ENCODE measurements around the gene DAZAP2. TPM values are rescaled to one million over a fixed set of nuclear protein-coding genes. Genes with fewer than 3 reads are reported as not detected.
"Not testable (repeated sequence)": the region's sequence is repeated elsewhere in the genome, so short reads cannot be mapped to it uniquely, and the experiment has no call there.

DAZAP2 gene
- total RNA-seq, 4 donors from 2014 or later, result 172 to 424 (median 256) TPM

DNA sequence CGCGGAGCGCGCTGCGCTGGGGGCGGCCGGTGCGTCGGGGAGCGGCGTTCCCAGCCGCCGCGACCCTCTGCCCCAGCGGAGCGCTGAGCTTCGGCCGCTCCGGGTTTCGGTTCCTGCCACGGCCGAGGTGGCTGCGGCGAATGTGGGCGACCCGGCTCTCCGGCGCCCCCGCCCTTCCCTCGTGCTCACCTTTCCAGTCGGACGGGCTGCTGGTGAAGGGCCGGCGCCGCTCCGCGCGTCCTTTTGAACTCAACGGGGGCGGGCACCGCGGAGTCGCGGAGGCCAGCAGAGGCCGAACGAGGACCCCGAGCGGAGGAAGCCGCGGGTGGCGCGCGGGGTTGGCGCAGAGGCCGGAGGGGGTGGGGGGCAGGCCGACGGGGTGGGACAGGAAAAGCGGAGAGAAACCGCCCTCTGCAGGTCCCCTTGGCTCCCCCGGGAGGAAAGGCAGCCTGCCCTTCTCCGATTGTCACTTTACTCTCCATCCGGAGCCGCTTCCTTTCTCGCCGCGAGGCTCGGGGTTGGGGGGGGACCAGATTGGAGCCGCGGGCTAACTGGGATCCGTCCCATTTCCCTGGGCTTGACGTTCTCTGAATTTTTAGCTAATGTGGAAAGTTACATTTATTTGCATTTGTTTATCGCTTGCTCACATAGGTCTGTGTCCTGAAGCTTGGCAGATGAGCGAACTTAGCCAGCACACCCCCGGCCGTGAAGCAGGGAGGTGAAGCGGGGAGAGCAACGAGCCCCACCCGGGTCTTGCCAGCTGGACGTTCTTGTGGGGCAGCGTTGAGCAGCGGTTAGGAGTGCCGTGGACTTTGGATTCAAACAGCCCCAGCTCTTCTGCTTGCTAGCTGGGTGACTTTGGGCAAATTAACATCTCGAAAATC is 31.7 kb downstream of the DAZAP2 start, which contains the start of gene SMAGP:
Gene SMAGP, minus strand, starts transcription at position 349 of the 884 bp plus-strand sequence. CDS start 1,137 bp downstream, outside the sequence.
- intact Hi-C loops (cut with DNase I; ENCODE audit: low total_unique reads), result no loop called here
- DNase-seq (ENCODE audit: low spot score in 2 of 2), result peak; percentile 42 to 92
- TF ChIP-seq, protein P1, sequence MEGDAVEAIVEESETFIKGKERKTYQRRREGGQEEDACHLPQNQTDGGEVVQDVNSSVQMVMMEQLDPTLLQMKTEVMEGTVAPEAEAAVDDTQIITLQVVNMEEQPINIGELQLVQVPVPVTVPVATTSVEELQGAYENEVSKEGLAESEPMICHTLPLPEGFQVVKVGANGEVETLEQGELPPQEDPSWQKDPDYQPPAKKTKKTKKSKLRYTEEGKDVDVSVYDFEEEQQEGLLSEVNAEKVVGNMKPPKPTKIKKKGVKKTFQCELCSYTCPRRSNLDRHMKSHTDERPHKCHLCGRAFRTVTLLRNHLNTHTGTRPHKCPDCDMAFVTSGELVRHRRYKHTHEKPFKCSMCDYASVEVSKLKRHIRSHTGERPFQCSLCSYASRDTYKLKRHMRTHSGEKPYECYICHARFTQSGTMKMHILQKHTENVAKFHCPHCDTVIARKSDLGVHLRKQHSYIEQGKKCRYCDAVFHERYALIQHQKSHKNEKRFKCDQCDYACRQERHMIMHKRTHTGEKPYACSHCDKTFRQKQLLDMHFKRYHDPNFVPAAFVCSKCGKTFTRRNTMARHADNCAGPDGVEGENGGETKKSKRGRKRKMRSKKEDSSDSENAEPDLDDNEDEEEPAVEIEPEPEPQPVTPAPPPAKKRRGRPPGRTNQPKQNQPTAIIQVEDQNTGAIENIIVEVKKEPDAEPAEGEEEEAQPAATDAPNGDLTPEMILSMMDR (IDR thresholded peaks at IDR 0.05), result no peak
- TF ChIP-seq POLR2A (IDR thresholded peaks at IDR 0.05), result no peak
- 1% methylated on average over 39 to 42 of the region's 83 CpGs for WGBS, 2 donors
- peak within 1 kb of the TSS; percentile 80 for H3K4me3 ChIP-seq (ENCODE audit: low read depth, poor library complexity, severe bottlenecking)

DNA sequence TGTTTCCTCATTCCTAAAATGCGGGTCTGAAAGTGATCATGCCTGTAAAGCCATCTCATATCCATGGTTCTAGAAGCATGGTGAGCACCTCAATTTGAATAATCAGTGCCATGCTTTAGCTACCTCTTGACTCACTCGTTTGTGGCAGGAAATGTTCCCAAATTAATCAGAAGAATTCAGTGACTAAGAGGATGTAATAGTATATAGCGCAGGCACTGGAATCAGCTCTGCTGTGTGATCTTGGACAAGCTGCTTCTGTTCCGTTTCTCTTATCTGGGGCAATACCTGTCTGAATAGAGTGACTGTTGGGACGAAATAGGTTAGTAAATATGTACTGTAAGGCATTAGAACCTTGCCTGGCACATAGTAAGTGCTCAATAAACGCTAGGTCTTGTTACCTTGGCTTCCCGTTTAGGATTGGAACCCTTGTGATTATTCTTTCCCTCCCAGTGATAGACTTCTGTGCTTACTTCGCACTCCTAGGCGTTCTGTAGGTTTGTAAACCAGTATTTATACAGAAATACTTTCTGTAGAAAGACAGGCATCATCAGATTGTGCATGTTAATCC is 32.4 kb downstream of the DAZAP2 start:
- WGBS, 2 donors, result 46 to 52% methylated on average over 9 of the region's 9 CpGs
- H3K4me3 ChIP-seq (ENCODE audit: low read depth, poor library complexity, severe bottlenecking), result no peak overlapping the region
- intact Hi-C loops (cut with DNase I; ENCODE audit: low total_unique reads), result no loop called here
- TF ChIP-seq, protein P1 (IDR thresholded peaks at IDR 0.05), result no peak
- no peak for DNase-seq (ENCODE audit: low spot score in 2 of 2)

DNA sequence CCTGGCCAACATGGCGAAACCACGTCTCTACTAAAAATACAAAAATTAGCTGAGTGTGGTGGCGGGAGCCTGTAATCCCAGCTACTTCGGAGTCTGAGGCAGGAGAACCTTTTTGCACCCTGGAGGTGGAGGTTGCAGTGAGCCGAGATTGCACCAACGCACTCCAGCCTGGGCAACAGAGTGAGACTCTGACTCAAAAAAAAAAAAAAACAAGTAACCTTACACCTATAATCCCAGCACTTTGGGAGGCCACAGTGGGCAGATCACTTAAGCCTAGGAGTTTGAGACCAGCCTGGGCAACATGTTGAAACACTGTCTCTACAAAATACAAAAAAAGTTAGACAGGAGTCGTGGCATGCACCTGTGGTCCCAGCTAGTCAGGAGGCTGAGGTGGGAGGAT is 34.2 kb downstream of the DAZAP2 start:
- DNase-seq (ENCODE audit: low spot score in 2 of 2); intact Hi-C loops (cut with DNase I; ENCODE audit: low total_unique reads); H3K4me3 ChIP-seq (ENCODE audit: low read depth, poor library complexity, severe bottlenecking): not testable (repeated sequence)
- 96 to 97% methylated on average over 7 of the region's 7 CpGs for WGBS, 2 donors

DNA sequence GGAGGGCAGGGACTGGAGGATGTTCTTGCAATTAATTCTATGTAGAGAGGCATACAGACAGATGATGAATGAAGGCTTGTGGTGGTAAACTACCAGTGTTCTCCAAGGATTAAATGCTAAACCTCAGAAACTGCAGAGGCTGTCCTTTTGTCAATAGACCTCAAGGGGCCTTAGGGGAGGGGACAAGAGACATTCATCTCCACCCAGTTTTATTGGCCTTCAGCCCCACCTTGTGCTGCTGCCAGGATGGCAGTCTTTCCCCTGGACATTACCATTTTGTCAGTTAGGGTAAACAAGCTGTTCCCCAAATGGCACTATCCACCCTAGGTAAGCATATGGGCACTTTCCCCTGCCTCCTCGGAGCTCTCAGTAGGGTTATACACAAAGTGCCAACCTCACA is 36.5 kb downstream of the DAZAP2 start:
- intact Hi-C loops (cut with DNase I; ENCODE audit: low total_unique reads), result no loop called here
- H3K4me3 ChIP-seq (ENCODE audit: low read depth, poor library complexity, severe bottlenecking), result no peak overlapping the region

DNA sequence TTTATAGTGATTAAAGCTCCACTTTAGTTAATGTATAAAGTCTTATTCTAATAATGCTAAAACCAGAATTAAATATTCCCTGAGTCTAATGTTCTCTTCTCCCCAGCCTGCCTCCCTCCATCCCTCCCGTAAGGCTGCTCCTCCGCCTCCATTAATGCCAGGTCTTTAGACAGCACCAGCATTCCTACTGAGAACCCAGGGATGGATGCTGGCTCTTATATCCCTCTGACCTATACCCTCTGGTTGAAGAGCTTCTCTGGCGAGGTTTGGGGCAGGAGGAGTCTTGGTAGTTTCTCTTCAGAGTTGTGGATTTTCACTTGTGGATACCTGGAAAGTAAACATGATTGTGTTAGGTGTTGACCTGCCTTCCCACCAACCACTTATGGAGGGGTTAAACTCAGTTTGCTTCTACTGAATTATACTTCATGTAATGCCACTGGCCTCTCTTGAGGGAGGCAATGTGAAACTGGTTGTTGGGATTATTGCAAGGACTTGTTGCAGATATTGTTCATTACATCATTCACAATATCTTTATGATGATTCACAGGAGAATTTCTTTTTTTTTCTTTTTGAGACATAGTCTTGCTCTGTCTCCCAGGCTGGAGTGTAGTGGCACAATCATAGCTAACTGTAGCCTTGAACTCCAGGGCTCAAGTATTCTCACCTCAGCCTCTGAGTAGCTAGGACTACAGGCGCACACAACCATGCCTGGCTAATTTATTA is 42.7 kb downstream of the DAZAP2 start:
- 91 to 94% methylated on average over 4 of the region's 4 CpGs for WGBS, 2 donors
- intact Hi-C loops (cut with DNase I; ENCODE audit: low total_unique reads), result no loop called here
- TF ChIP-seq, protein P1 (IDR thresholded peaks at IDR 0.05), result no peak
- TF ChIP-seq POLR2A (IDR thresholded peaks at IDR 0.05), result no peak
- DNase-seq (ENCODE audit: low spot score in 2 of 2), result no peak
- no peak overlapping the region for H3K4me3 ChIP-seq (ENCODE audit: low read depth, poor library complexity, severe bottlenecking)

More for the DNA sequence above, 36.5 kb downstream of the DAZAP2 start:
- WGBS, 2 donors, result 81 to 88% methylated on average over 1 of the region's 1 CpG
- no peak for DNase-seq (ENCODE audit: low spot score in 2 of 2)
- TF ChIP-seq, protein P1 (IDR thresholded peaks at IDR 0.05), result no peak
- no peak for TF ChIP-seq POLR2A (IDR thresholded peaks at IDR 0.05)

DNA sequence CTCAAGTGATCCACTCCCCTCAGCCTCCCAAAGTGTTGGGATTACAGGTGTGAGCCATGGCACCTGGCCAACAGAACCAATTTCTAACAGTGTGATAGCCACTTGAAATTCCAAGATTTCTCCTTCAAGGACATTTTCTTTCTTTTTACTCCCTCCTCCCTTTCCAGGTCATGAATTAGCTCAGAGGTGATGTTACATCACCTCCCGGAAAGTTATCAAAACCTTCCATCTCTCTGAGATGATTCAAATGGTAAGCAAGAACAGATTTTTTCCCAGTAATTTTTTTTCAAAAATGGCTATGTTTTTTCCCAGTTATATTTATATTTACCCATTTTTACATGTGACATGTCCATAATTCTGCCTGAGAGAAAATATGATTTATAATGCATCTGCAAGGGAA is 47.2 kb downstream of the DAZAP2 start:
- DNase-seq (ENCODE audit: low spot score in 2 of 2), result no peak
- TF ChIP-seq, protein P1 (IDR thresholded peaks at IDR 0.05), result no peak
- TF ChIP-seq POLR2A (IDR thresholded peaks at IDR 0.05), result no peak
- intact Hi-C loops (cut with DNase I; ENCODE audit: low total_unique reads), result no loop called here
- H3K4me3 ChIP-seq (ENCODE audit: low read depth, poor library complexity, severe bottlenecking), result no peak overlapping the region
- WGBS, 2 donors, result 77 to 83% methylated on average over 1 of the region's 1 CpG

DNA sequence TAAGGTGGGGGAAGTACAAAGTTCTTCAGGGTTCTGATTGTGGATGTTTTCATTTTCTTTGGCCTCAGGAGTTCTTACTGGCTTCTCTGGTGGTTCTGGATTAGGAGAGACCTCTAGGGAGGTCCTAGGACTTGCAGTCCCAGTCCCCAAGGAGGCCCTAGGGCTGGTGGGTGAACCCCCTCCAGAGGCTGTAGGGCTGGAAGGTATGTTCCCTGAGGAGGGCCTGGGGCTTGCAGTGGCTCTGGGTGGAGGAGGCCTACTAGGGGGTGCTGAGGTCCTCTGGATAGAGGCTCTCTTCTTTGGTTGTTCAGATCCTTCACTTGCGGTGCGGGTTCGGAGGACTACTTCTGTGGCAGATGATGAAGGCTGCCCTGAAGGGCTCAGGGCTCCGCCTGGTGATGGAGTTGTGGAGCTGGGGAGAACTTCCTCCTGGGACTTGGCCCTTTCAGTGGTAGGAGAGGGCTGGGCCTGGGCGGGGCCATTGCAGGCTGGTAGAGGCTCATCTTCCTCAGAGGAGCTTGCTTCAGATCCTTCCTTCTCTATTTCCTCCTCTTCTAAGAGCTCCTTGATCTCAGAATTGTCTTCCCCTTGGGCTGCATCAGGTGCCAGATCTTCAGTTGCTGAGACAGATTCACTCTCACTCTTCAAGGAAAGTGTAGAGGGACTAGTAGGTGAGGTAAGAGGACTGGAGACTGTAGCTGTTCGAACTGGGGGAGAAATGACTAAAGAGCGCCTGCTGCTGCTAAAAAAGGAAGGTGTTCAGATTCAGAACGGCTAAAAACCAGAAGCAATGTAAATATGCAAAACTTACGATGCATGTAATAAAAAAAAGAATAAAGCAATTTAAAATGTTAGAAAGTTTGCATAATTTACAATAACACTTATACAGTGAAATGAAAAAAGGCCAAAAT is 53.2 kb downstream of the DAZAP2 start:
- intact Hi-C loops (cut with DNase I; ENCODE audit: low total_unique reads); H3K4me3 ChIP-seq (ENCODE audit: low read depth, poor library complexity, severe bottlenecking): not testable (repeated sequence)
- peak; percentile 15 to 89 for DNase-seq (ENCODE audit: low spot score in 2 of 2)
- 83 to 88% methylated on average over 7 to 9 of the region's 9 CpGs for WGBS, 2 donors
